B cell (primary cell): Measurements from ENCODE around the gene CPN1.

ENCODE experiments used
- CTCF ChIP-seq: fragments of 200-600 bp; IDR thresholded peaks from one replicate; pipeline ENCODE4 v1.8.0; 2022; ENCODE audit warnings: antibody characterized with exemption, mild to moderate bottlenecking
- EZH2 ChIP-seq: IDR thresholded peaks from 2 replicates; pipeline ENCODE4 v1.6.1; 2012; ENCODE audit warnings: borderline replicate concordance, low read depth, mild to moderate bottlenecking, moderate library complexity, low read length; ENCODE audit not compliant: insufficient read depth, poor library complexity, severe bottlenecking

GRCh38 chr10:100024748-100025147 lies 56.9 kb downstream of the CPN1 start:
- TF ChIP-seq CTCF, result no peak
- no peak for TF ChIP-seq EZH2
